Osteoblast (primary cell): ENCODE measurements around the gene TMEM101. TPM values are rescaled to one million over a fixed set of nuclear protein-coding genes. Genes with fewer than 3 reads are reported as not detected.
"Not testable (repeated sequence)": the region's sequence is repeated elsewhere in the genome, so short reads cannot be mapped to it uniquely, and the experiment has no call there.

Source experiments
- DNase-seq: peaks from one replicate; pipeline ENCODE4 v3.0.0; 2011; ENCODE audit warnings: low spot score, mixed read lengths; ENCODE audit not compliant: insufficient read length; ENCODE audit errors: missing footprints
- H2AFZ ChIP-seq: 2 replicates; pipeline ENCODE4 v1.6.0; 2011; ENCODE audit warnings: mild to moderate bottlenecking, low read length
- H3K27ac ChIP-seq: 2 replicates; pipeline ENCODE4 v1.5.1; 2011; ENCODE audit warnings: mild to moderate bottlenecking, low read depth, low read length, moderate library complexity
- H3K27me3 ChIP-seq: 2 replicates; pipeline ENCODE4 v1.6.0; 2012; ENCODE audit warnings: mild to moderate bottlenecking, control low read depth, inconsistent platforms, low read length, moderate library complexity; ENCODE audit not compliant: insufficient read depth
- H3K36me3 ChIP-seq: 2 replicates; pipeline ENCODE4 v1.5.1; 2011; ENCODE audit warnings: mild to moderate bottlenecking, low read length, control low read depth, moderate library complexity; ENCODE audit not compliant: insufficient read depth
- H3K4me1 ChIP-seq: 2 replicates; pipeline ENCODE4 v1.5.1; 2011; ENCODE audit warnings: mild to moderate bottlenecking, low read length, control low read depth, moderate library complexity; ENCODE audit not compliant: insufficient read depth
- H3K4me2 ChIP-seq: 2 replicates; pipeline ENCODE4 v1.6.0; 2011; ENCODE audit warnings: mild to moderate bottlenecking, low read length; ENCODE audit not compliant: insufficient read depth
- H3K4me3 ChIP-seq: fragments of 200-600 bp; sonication (generic); 3 replicates; pipeline ENCODE4 v1.5.1; 2012; ENCODE audit warnings: mild to moderate bottlenecking, low read length, inconsistent platforms; ENCODE audit not compliant: insufficient read depth
- H3K79me2 ChIP-seq: 2 replicates; pipeline ENCODE4 v1.6.0; 2012; ENCODE audit warnings: mild to moderate bottlenecking, low read length, control low read depth, inconsistent platforms; ENCODE audit not compliant: insufficient read depth
- H3K9me3 ChIP-seq: 2 replicates; pipeline ENCODE4 v1.5.1; 2011; ENCODE audit warnings: low read depth, low read length, control low read depth
- H4K20me1 ChIP-seq: 2 replicates; pipeline ENCODE4 v1.6.0; 2012; ENCODE audit warnings: mild to moderate bottlenecking, low read length, control low read depth; ENCODE audit not compliant: insufficient read depth
- total RNA-seq: library from RNA; depleted of rRNA; stranded (reverse); fragments of >200 nt; gene quantifications from 2 replicates; pipeline ENCODE4 v1.2.3, GENCODE V29; 2012
- TF ChIP-seq, protein P1 (sequence below): IDR thresholded peaks from 2 replicates; pipeline ENCODE4 v1.5.1; 2011; ENCODE audit warnings: mild to moderate bottlenecking, low read depth, low read length, moderate library complexity; ENCODE audit errors: extremely low read depth

The TMEM101 gene
- total RNA-seq, 1 donor: 47.8 TPM

- TF ChIP-seq, protein P1, sequence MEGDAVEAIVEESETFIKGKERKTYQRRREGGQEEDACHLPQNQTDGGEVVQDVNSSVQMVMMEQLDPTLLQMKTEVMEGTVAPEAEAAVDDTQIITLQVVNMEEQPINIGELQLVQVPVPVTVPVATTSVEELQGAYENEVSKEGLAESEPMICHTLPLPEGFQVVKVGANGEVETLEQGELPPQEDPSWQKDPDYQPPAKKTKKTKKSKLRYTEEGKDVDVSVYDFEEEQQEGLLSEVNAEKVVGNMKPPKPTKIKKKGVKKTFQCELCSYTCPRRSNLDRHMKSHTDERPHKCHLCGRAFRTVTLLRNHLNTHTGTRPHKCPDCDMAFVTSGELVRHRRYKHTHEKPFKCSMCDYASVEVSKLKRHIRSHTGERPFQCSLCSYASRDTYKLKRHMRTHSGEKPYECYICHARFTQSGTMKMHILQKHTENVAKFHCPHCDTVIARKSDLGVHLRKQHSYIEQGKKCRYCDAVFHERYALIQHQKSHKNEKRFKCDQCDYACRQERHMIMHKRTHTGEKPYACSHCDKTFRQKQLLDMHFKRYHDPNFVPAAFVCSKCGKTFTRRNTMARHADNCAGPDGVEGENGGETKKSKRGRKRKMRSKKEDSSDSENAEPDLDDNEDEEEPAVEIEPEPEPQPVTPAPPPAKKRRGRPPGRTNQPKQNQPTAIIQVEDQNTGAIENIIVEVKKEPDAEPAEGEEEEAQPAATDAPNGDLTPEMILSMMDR: no peak
- Histone ChIP-seq H3K4me2 (no peak overlapping the region), H4K20me1 (peaks cover 47% of the 10 kb centered on the region), H3K4me1 (no peaks in the 10 kb centered on the region), H3K4me3 (no peak overlapping the region), H3K27me3 (no peaks in the 10 kb centered on the region), H3K79me2 (peaks cover 90% of the 10 kb centered on the region), H2AFZ (no peak overlapping the region), H3K27ac (no peak overlapping the region), H3K9me3 (no peaks in the 10 kb centered on the region), H3K36me3 (peaks cover 49% of the 10 kb centered on the region)
- DNase-seq: no peak
Measured at GRCh38 chr17:44059101-44059892, 44.5 kb upstream of the TMEM101 start.

DNA sequence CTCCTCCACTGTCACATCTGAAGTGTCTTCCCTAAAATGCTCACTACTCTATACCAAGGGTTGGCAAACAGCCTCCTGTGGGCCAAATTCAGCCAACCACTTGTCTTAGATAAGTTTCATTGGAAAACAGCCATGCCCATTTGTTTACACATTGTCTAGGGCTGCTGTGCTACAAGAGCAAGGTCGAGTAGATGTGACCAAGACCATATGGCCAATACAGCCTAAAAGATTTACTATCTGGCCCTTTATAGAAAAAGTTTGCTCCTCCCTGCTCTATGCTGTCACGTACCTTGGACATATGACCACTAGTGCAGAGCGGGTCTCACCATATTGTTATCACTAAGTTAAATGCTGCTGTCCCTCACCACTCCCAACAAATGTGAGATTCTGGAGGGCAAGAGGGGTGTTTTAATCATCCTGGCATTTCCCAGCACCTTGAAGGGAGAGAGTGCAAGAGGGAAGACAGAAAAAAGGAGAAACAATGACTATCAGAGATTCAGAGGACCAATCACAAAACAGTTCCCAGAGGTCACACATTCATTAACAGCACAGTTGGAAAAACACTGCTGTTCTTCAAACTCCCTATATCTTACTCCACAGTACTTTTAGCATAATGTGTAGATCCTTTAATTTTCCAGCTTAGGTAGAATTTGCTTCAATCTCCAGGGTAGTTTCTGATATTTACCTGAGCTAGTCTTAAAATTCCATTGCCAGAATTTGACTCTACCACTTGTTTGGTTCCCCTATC lies 38.5 kb upstream of the TMEM101 start:
- H2AFZ ChIP-seq: no peak overlapping the region
- H3K79me2 ChIP-seq: peaks cover 90% of the 10 kb centered on the region
- H3K27me3 ChIP-seq: no peaks in the 10 kb centered on the region
- H4K20me1 ChIP-seq: peaks cover 40% of the 10 kb centered on the region
- H3K4me1 ChIP-seq: no peaks in the 10 kb centered on the region
- TF ChIP-seq, protein P1: no peak
- no peak overlapping the region for H3K27ac ChIP-seq
- no peak overlapping the region for H3K4me3 ChIP-seq
- peak; percentile 49 for DNase-seq
- no peaks in the 10 kb centered on the region for H3K9me3 ChIP-seq
- H3K4me2 ChIP-seq: no peak overlapping the region
- peaks cover 47% of the 10 kb centered on the region for H3K36me3 ChIP-seq

- Histone ChIP-seq H3K36me3 (peaks cover 51% of the 10 kb centered on the region), H3K27me3 (no peaks in the 10 kb centered on the region), H3K9me3 (no peaks in the 10 kb centered on the region), H2AFZ (no peak overlapping the region), H3K79me2 (peaks cover 74% of the 10 kb centered on the region), H4K20me1 (peaks cover 36% of the 10 kb centered on the region), H3K27ac (no peak overlapping the region), H3K4me2 (no peak overlapping the region), H3K4me1 (peaks cover 11% of the 10 kb centered on the region), H3K4me3 (no peak overlapping the region)
- TF ChIP-seq, protein P1: no peak
- DNase-seq: no peak
Measured at GRCh38 chr17:44049294-44050060, 34.7 kb upstream of the TMEM101 start.

GRCh38 chr17:44046893-44047292 lies 32.1 kb upstream of the TMEM101 start:
- not testable (repeated sequence) for H3K27ac ChIP-seq, H3K4me3 ChIP-seq, H2AFZ ChIP-seq, H3K9me3 ChIP-seq, DNase-seq, H3K27me3 ChIP-seq, H3K4me2 ChIP-seq
- Histone ChIP-seq H3K4me1 (peaks cover 28% of the 10 kb centered on the region), H3K79me2 (peaks cover 61% of the 10 kb centered on the region), H3K36me3 (peaks cover 32% of the 10 kb centered on the region), H4K20me1 (peaks cover 37% of the 10 kb centered on the region)
